Left renal cortex interstitium (tissue), 4 donors: ENCODE measurements around the gene SVEP1. TPM values are rescaled to one million over a fixed set of nuclear protein-coding genes. Genes with fewer than 3 reads are reported as not detected.

ENCODE experiments used
- DNase-seq, 4 donors: peaks; one replicate each; pipeline ENCODE4 v3.0.0-alpha.2; 2013; ENCODE audit warnings: low read depth in 4 of 4, low spot score in 2 of 4, missing footprints in 1 of 4
- polyA plus RNA-seq, 4 donors: library from polyadenylated mRNA; unstranded; fragments of 120-200 nt; gene quantifications; one replicate each; pipeline ENCODE4 v1.2.1, GENCODE V29; 2013; ENCODE audit not compliant: insufficient read length in 4 of 4

SVEP1 gene
- polyA plus RNA-seq, 4 donors: 6.9 to 7.4 (median 7.1) TPM

DNA sequence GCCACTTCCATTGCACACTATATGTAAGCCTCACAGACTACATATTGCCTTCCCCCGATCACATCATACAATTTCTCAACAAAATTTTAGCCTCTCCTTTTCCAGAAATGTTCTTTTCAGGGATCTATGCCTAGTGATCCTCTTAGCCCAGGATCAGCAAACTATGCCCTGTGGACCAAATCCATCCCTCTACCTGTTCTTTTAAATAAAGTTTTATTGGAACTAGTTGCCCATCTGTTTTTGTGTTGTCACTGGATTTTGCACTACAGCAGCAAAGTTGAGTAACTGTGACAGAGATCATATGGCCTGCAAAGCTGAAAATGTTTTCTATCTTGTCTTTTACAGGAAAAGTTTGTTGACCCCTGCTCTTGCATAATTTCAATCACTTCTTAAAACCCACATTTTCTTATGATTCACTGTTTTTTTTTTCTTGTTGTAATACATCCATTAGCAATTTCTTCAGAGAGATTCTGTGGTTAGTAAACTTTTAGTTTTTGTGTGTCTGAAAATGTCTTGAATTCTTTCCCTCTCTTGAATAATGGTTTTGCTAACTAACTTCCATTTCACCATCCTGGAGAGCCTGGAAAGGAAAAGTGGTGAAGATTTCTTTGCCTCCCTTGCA is 248.9 kb downstream of the SVEP1 start:
- DNase-seq: no peak

DNA sequence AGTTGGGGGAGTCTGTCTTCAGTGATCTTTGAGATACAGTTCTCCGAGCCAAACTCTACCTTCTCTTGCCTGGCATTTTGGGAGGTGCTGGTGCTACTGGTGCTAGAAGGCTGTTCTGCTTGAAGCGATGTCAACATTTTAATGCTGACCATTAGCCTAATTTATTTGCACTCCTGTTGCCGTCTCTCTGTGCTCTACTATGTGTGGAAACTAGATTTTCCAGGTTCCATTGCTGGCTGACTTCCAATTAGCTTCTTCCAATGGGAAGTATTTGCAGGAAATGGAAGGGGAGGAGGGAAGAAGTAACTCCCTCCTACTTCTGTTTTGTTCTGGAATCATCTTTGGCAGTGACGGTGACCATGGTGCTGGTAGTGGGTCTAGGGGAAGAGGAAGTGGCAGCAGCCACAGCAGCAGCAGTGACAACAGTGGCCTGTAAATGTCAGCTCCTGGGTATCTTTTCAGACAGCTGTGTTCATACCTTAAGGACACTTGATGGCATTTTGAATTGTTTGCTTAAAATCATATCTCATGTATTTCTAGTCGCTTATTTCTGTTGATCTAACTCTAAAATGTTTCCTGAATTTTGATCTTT is 249.8 kb downstream of the SVEP1 start:
- no peak for DNase-seq

DNA sequence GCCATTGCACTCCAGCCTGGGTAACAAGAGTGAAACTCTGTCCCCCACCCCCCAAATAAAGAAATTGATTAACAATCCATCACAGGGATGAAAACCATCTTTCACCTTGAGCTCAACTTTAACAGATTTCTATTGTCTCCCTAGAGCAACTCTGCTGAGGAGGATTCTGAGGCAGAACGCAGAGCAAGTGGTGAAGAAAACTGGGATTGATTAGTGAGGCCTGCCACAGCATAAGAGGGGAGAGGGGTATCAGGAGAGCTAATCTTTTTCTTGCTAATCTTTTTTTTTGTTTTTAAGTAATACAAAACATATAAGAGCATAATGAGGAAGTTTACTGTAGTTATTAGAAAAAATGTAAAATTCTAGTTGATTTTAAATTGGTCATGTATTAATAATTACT is 250.8 kb downstream of the SVEP1 start:
- DNase-seq: no peak

DNA sequence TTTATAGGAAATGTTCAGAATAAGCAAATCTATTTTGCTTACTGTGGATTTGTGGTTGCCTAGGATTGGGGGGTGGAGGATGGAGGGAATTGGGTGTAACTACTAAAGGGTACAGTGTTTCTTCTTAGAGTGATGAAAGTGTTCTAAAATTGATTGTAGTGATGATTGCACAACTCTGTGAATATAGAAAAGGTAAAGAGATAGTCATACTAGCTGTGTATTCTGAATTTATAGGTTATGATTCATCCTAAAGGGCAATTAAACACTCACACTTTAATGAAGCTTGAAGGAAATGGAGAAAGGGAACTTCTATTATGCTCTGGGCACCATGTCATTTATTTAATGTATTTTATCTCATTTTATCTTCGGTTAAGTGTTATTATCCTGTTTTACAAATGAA is 251.8 kb downstream of the SVEP1 start:
- DNase-seq: no peak

DNA sequence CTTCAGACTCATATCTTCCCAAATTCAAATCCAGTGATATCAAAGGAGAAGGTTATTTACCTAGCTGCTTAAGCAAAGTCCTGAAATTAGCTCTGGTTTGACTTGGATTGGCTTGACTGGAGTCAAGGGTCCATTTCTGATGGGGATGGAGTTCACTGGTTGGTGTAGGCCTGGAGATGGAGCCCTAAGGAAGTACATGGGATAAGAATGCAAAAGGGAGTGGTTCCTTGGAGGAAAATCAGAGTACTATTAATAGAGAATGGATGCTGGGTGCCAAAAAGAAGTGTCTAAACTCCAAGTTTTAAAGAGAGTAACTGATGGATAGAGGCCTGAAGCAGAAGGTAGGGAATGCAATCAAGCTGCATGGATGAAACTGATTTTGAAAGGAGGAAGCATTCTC is 255.7 kb downstream of the SVEP1 start:
- no peak for DNase-seq

DNA sequence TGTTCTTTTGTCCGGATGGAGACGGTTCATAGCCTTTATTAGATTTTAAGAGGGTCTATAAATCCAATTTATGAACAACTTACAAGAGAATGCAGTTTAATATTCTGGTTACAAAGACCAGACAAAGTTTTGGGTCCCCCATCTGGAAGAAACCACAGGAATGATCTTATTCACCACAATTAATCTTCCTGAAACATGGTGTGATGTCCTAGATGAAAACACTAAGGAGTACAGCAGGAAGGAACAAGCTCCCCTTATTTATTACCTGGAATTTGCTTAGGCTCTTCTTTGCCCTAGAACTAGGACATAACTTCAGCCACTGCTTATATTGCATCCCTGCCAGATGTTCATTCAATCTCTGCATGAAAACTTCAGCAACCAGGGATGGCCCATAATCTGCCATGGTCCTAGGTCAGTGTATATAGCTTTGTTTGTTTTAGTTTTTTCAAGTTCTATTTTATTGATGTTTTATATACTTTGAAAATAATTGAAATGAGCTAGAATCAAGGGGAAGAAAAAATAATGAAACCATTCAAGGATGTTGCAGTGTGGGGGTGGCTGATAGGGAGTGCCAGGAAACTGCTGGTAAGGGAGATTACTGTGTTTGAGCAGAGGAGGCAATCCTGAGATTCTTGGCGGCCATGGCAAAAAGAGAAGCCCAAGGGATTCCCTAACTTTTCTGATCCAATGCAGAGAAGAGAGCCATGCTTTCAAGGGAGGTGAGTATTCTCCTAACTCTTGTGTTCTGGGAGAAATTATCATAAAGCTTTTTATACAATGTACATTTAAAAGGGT is 258.7 kb downstream of the SVEP1 start:
- DNase-seq: no peak

DNA sequence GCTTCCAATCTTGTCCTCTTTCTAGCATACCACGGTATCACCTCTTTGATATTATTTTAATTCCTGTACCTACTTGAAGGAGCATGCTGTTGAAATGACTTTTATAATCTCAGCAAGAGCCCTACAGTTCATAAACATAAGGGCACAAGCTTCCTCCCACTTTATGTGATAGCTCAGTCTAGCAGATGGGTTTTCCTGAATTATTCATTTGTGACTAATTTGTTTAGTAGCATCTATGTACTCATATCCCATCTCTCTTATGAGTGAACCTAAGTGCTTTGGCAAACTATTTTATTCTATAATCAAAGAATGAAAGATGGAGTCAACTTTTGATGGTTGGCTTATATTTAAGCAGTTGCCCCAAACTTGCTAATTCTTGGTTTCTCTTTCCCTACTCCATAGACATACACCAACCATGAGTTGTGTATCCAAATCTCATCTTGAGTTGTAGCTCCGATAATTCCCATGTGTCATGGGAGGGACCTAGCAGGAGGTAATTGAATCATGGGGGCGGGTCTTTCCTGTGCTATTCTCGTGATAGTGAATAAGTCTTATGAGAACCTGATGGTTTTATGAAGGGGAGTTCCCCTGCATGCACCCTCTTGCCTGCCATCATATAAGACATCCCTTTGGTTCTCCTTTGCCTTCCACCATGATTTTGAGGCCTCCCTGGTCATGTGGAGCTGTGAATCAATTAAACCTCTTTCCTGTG is 259.6 kb downstream of the SVEP1 start:
- no peak for DNase-seq

DNA sequence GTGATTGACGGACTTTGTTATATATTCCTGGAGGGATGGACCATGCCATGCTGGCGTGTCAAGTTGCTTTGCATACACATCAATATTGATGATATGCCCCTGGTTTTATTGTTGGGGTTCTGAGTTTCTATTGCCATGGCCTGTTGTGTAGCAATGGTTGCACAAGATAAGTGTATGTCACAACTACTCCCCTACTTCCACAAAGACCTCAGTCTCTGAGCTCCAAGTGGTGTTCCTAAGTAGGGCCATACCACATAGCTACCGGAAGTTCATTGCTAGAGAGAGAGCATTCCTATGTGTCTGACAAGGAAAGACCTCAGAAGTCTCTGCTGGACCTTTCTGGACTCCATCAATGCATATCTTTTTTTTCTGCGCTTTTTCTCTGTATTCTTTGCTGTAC is 261.6 kb downstream of the SVEP1 start:
- DNase-seq: no peak

DNA sequence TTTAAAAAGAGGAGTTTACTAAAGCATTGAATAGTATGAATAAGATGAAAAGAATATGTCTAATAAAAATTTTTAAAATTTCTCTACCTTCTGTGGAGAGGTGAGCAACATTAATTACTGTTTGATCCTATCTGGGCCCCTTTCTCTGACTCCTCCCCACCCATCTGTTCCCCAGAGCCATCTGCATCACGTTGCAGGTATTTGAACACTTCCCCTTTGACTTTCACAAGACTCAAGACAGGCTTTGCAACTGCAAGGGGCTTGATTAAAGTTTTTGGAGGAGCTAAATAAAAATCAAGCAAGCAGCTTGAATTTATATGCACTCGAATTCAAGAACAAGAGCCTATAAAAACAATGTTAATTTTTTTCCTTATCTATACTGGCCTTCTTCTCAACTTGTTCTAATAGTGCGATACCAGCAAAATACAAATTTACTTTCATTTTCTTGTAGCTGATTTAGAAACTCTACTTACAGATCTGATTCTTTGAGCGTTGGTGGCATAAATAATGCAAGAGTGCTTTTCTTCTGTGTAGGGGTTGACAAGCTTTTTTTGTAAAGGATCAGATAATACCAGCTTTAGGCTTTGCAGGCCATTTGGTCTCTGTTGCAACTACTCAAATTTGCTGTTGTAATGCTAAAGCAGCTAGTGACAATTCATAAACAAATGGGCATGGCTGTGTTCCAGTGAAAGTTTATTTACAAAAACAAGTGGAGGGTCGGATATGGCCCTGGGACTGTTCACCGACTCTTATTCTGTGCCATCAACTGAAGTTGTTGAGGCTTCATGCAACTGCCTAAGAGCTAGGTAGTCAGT is 263.1 kb downstream of the SVEP1 start:
- DNase-seq: no peak

Other genes with a start within 250 kb of the SVEP1 start
- gene TXNDC8, start 241.9 kb downstream of the SVEP1 start, polyA plus RNA-seq: not detected
- gene MUSK, start 89.0 kb upstream of the SVEP1 start, polyA plus RNA-seq: under 1 TPM in 3 of 4 donors, not detected in 1; 0.05 to 0.09 (median 0.06) TPM